Peyer's patch (tissue), 4 donors: ENCODE measurements around the gene NMT2. TPM values are rescaled to one million over a fixed set of nuclear protein-coding genes. Genes with fewer than 3 reads are reported as not detected.

Experiments
- DNase-seq, 3 donors: peaks; one replicate each; pipeline ENCODE4 v3.0.0-alpha.2; 2017 to 2019
- H3K27ac ChIP-seq, 4 donors: fragments of 200-600 bp; sonication (generic); one replicate each; pipeline ENCODE4 v1.5.1; 2016 to 2019
- H3K27me3 ChIP-seq, 2 donors: fragments of 200-600 bp; sonication (generic); one replicate each; pipeline ENCODE4 v1.5.1; 2019
- H3K36me3 ChIP-seq, 3 donors: fragments of 200-600 bp; sonication (generic); one replicate each; pipeline ENCODE4 v1.5.1; 2016 to 2019
- H3K4me1 ChIP-seq, 4 donors: fragments of 200-600 bp; sonication (generic); one replicate each; pipeline ENCODE4 v1.5.1; 2016 to 2019
- H3K4me3 ChIP-seq, 4 donors: fragments of 200-600 bp; sonication (generic); 1 replicate in 3 of 4; 2 replicates in 1 of 4; pipeline ENCODE4 v1.5.1; 2016 to 2019; ENCODE audit warnings: mild to moderate bottlenecking in 1 of 4
- H3K9me3 ChIP-seq, 4 donors: fragments of 200-600 bp; sonication (generic); one replicate each; pipeline ENCODE4 v1.5.1; 2016 to 2019; ENCODE audit warnings: mild to moderate bottlenecking in 1 of 4
- POLR2A ChIP-seq, 2 donors: fragments of 450-650 bp; IDR thresholded peaks; one replicate each; pipeline ENCODE4 v1.5.1; 2017; ENCODE audit warnings: antibody characterized with exemption in 2 of 2, mild to moderate bottlenecking in 2 of 2, moderate library complexity in 2 of 2
- total RNA-seq, 4 donors: library from RNA; depleted of rRNA; stranded (reverse); fragments of >200 nt; gene quantifications; one replicate each; pipeline ENCODE4 v1.1.0, GENCODE V29; 2016
- TF ChIP-seq, protein P1 (sequence below), 6 experiments: fragments of 450-650 bp in 4 of 6; fragments of 200-600 bp in 2 of 6; sonication (generic) in 1 of 6; IDR thresholded peaks; one replicate each; pipeline ENCODE4 v1.5.1; 2017 to 2019; ENCODE audit warnings: antibody characterized with exemption in 6 of 6, mild to moderate bottlenecking in 3 of 6, moderate library complexity in 1 of 6

NMT2 gene
- total RNA-seq, 4 donors from 2014 or later: 13.2 to 27.9 (median 20.8) TPM

DNA sequence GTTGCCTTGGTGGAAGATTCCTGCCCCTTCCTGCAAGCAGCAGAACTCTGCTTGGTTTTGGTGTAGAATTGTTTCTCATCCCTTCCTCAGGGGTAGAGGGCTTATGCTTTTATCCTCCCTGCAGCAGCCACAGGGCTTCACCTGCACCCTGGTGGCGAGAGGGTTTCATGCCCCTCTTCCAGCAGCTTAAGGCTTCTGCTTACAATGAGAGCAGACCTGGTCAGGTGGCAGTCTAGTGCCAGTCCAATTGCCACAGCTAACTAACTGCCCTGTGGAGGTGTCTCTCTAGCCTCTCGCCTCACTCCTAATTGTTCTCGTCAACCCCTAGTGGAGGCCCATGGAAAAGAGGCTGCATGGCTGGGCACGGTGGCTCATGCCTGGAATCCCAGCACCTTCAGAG, 99.3 kb downstream of the NMT2 start:
- no peak overlapping the region for H3K27ac ChIP-seq
- H3K9me3 ChIP-seq: no peaks in the 10 kb centered on the region
- H3K4me1 ChIP-seq: no peaks in the 10 kb centered on the region
- no peak for DNase-seq
- TF ChIP-seq, protein P1, sequence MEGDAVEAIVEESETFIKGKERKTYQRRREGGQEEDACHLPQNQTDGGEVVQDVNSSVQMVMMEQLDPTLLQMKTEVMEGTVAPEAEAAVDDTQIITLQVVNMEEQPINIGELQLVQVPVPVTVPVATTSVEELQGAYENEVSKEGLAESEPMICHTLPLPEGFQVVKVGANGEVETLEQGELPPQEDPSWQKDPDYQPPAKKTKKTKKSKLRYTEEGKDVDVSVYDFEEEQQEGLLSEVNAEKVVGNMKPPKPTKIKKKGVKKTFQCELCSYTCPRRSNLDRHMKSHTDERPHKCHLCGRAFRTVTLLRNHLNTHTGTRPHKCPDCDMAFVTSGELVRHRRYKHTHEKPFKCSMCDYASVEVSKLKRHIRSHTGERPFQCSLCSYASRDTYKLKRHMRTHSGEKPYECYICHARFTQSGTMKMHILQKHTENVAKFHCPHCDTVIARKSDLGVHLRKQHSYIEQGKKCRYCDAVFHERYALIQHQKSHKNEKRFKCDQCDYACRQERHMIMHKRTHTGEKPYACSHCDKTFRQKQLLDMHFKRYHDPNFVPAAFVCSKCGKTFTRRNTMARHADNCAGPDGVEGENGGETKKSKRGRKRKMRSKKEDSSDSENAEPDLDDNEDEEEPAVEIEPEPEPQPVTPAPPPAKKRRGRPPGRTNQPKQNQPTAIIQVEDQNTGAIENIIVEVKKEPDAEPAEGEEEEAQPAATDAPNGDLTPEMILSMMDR (IDR thresholded peaks at IDR 0.05): no peak
- TF ChIP-seq POLR2A (IDR thresholded peaks at IDR 0.05): no peak
- no peak overlapping the region for H3K4me3 ChIP-seq
- H3K27me3 ChIP-seq: no peaks in the 10 kb centered on the region
- H3K36me3 ChIP-seq: no peaks in the 10 kb centered on the region

DNA sequence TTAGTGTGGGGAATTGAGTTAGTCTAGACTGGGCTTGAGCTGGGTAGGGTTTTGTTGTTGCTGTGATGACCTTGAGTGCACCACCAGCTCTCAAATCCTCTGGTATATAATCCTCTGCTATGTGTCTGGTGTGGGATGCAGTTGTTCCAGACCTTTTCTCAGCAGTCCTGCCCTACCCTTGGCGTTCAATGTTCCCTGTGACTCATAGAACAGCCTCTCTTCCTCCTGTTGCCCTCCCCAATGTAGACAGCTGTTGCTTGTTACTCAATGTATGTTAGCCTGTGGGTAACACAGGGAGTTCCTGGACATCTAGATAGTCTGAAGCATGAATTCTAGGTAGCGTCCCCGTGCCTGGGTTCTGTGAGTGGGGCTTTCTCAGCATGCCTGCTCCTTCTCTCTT, 99.7 kb downstream of the NMT2 start:
- H3K36me3 ChIP-seq: no peaks in the 10 kb centered on the region
- DNase-seq: no peak
- H3K27ac ChIP-seq: no peak overlapping the region
- H3K27me3 ChIP-seq: no peaks in the 10 kb centered on the region
- TF ChIP-seq, protein P1 (IDR thresholded peaks at IDR 0.05): no peak
- TF ChIP-seq POLR2A (IDR thresholded peaks at IDR 0.05): no peak
- no peaks in the 10 kb centered on the region for H3K9me3 ChIP-seq
- H3K4me3 ChIP-seq: no peak overlapping the region
- H3K4me1 ChIP-seq: no peaks in the 10 kb centered on the region

DNA sequence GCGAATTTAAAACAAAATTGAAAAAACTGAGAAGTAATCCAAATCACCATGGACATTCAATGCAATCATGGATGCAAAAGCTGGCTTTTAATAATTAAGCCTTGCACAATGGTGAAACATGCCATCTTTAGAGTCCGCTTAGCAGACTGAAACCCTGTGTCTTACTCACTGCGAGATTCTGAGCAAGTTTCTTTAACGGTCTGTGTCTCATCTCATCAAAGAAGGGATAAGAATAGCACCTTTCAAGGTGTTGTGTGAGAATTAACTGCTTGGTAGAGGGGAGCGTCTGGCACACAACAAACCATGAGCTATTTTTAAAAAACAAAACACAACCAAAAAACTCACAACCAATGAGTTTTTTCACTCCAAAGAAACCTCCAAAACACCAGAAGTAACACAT, 101.3 kb downstream of the NMT2 start:
- Histone ChIP-seq H3K9me3 (no peaks in the 10 kb centered on the region), H3K4me3 (no peak overlapping the region), H3K36me3 (no peaks in the 10 kb centered on the region), H3K4me1 (no peaks in the 10 kb centered on the region), H3K27ac (no peak overlapping the region), H3K27me3 (no peaks in the 10 kb centered on the region)
- no peak for TF ChIP-seq POLR2A (IDR thresholded peaks at IDR 0.05)
- TF ChIP-seq, protein P1 (IDR thresholded peaks at IDR 0.05): no peak
- DNase-seq: no peak

DNA sequence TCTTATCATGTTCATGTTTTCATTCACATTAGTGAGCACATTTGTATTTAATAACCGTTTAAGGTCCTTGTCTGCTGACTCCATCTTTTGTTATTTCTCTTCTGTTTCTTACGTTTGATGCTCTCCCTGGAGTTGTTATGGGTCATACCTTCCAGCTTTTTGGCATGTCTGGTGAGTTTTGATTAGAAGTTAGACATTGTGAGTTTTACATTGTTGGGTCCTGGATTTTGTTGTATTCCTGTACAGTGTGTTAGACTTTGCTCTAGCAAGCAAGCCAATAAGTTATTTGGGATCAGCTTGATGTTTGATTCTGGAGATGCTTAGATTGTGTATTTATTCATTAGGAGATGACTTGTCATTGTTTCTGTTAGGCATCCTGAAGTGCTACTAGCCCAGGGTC, 107.9 kb downstream of the NMT2 start:
- no peak overlapping the region for H3K4me3 ChIP-seq
- no peaks in the 10 kb centered on the region for H3K9me3 ChIP-seq
- no peaks in the 10 kb centered on the region for H3K36me3 ChIP-seq
- no peak for TF ChIP-seq POLR2A (IDR thresholded peaks at IDR 0.05)
- TF ChIP-seq, protein P1 (IDR thresholded peaks at IDR 0.05): no peak
- no peaks in the 10 kb centered on the region for H3K27me3 ChIP-seq
- no peak for DNase-seq
- H3K4me1 ChIP-seq: no peaks in the 10 kb centered on the region
- H3K27ac ChIP-seq: no peak overlapping the region

DNA sequence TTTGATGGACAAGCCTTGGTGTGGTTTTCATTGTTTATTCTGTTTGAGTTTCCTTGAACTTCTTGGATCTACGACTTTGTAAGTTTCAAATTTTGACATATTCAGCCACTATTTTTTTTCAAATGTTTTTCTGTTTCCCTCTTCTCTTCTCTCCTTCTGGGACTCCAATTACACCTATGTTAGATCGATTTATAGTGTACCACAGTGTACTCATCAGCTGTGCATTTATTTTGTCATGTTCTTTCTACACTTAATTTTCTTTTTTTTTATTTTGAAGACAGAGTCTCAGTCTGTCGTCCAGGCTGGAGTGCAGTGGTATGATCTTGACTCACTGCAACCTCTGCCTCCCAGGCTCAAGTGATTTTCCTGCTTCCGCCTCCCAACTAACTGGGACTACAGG, 108.6 kb downstream of the NMT2 start:
- H3K9me3 ChIP-seq: no peaks in the 10 kb centered on the region
- no peaks in the 10 kb centered on the region for H3K27me3 ChIP-seq
- H3K27ac ChIP-seq: no peak overlapping the region
- no peak for DNase-seq
- no peaks in the 10 kb centered on the region for H3K4me1 ChIP-seq
- TF ChIP-seq, protein P1 (IDR thresholded peaks at IDR 0.05): no peak
- no peak for TF ChIP-seq POLR2A (IDR thresholded peaks at IDR 0.05)
- no peak overlapping the region for H3K4me3 ChIP-seq
- H3K36me3 ChIP-seq: no peaks in the 10 kb centered on the region

DNA sequence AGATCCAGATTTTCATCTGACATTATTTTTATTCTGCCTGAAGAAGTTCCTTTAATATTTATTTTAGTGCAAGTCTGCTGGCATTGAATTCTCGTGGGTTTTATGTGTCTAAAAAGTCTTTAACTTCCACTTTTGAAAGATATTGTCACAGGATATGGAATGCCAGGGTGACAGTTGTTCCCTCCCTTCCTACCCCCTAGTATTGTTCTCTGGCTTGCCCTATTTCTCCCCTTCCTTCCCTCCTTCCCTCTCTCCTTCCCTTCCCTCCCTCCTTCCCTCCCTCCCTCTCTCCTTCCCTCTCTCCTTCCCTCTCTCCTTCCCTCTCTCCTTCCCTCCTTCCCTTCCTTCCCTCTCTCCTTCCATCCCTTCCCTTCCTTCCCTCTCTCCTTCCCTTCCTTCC, 109.8 kb downstream of the NMT2 start:
- H3K4me1 ChIP-seq: no peaks in the 10 kb centered on the region
- H3K27me3 ChIP-seq: no peaks in the 10 kb centered on the region
- no peak for TF ChIP-seq POLR2A (IDR thresholded peaks at IDR 0.05)
- TF ChIP-seq, protein P1 (IDR thresholded peaks at IDR 0.05): no peak
- no peak for DNase-seq
- H3K4me3 ChIP-seq: no peak overlapping the region
- H3K36me3 ChIP-seq: no peaks in the 10 kb centered on the region
- no peak overlapping the region for H3K27ac ChIP-seq
- H3K9me3 ChIP-seq: no peaks in the 10 kb centered on the region
